Neural cell (in vitro differentiated cells): ENCODE data around the gene UMOD.

Source experiments
- CTCF ChIP-seq: fragments of 450-650 bp; IDR thresholded peaks from 2 replicates; pipeline ENCODE4 v1.5.1; 2014; ENCODE audit warnings: antibody characterized with exemption, mild to moderate bottlenecking, moderate library complexity; ENCODE audit not compliant: poor library complexity, severe bottlenecking
- EP300 ChIP-seq: fragments of 450-650 bp; conservative IDR thresholded peaks from 2 replicates; pipeline ENCODE4 v1.6.1; 2014; ENCODE audit warnings: antibody characterized with exemption, mild to moderate bottlenecking, moderate library complexity; ENCODE audit not compliant: poor library complexity, severe bottlenecking
- EZH2 ChIP-seq: fragments of 200-600, 300-800 bp; shearing (Covaris generic), sonication (generic); IDR thresholded peaks from 2 replicates; pipeline ENCODE4 v1.6.1; 2014; ENCODE audit warnings: antibody characterized with exemption, low read length, borderline replicate concordance, mild to moderate bottlenecking; ENCODE audit not compliant: insufficient read depth, poor library complexity, severe bottlenecking
- MXI1 ChIP-seq: fragments of 450-650 bp; conservative IDR thresholded peaks from 2 replicates; pipeline ENCODE4 v1.6.1; 2014; ENCODE audit warnings: antibody characterized with exemption, mild to moderate bottlenecking; ENCODE audit not compliant: poor library complexity, severe bottlenecking
- POLR2AphosphoS5 ChIP-seq: IDR thresholded peaks from 2 replicates; pipeline ENCODE4 v1.6.1; 2012
- RAD21 ChIP-seq: fragments of 450-650 bp; conservative IDR thresholded peaks from 2 replicates; pipeline ENCODE4 v1.6.1; 2014; ENCODE audit warnings: antibody characterized with exemption, mild to moderate bottlenecking, moderate library complexity
- TAF1 ChIP-seq: IDR thresholded peaks from 2 replicates; pipeline ENCODE4 v1.6.1; 2012; ENCODE audit warnings: low read depth

DNA sequence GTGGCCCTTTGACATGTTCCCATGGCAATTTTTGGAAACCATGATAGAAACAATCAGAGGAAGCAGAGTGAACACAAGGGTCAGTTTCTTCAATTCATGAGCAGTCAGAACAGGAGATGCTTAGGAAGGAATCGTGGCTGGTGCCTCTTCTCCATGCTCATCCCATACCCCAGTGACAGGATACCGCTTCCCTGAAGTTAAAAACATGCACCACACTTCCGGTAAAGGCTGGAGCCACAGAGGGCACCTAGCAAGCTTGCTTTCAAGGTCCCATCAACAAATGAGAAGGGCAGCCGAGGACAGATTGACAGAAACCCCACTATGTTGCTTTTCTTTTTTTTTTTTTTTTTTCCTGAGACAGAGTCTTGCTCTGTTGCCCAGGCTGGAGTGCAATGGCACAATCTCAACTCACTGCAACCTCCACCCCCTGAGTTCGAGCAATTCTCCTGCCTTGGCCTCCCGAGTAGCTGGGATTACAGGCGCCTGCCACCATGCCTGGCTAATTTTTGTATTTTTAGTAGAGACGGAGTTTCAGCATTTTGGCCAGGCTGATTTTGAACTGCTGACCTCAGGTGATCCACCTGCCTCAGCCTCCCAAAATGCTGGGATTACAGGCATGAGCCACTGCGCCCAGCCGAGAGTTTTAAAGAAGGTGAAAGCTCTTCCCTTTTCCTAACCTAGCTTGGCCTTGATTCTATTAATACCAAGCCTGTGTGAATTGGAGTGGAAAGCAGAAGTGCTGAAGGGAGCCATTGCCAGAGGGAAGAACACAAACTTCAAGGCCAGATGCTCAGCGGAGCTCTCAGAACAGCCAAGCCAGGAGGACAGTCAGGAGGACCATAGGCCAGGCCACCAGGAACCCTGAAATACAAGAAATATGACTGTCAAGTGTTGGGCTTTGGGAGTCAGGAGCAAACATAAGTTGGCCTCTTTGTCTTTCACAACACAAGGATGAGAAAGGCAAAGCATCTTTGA lies 41.8 kb downstream of the UMOD start:
- no peak for TF ChIP-seq CTCF
- TF ChIP-seq TAF1 = no peak
- no peak for TF ChIP-seq POLR2AphosphoS5
- TF ChIP-seq RAD21 = no peak
- TF ChIP-seq MXI1 = no peak
- no peak for TF ChIP-seq EZH2
- TF ChIP-seq EP300 = no peak
